HG03097 (cell line): ENCODE measurements around the gene ATP2B2.

Source experiments
- ATAC-seq: cut with Tn5 transposase; IDR thresholded peaks from one replicate; pipeline ENCODE4 v1.9.1; 2021; ENCODE audit not compliant: unreplicated experiment, low FRiP score

ATP2B2 gene

GRCh38 chr3:10455545-10455914 is 49.9 kb downstream of the ATP2B2 start:
- no peak for ATAC-seq

GRCh38 chr3:10454907-10455544 is 50.4 kb downstream of the ATP2B2 start:
- no peak for ATAC-seq

DNA sequence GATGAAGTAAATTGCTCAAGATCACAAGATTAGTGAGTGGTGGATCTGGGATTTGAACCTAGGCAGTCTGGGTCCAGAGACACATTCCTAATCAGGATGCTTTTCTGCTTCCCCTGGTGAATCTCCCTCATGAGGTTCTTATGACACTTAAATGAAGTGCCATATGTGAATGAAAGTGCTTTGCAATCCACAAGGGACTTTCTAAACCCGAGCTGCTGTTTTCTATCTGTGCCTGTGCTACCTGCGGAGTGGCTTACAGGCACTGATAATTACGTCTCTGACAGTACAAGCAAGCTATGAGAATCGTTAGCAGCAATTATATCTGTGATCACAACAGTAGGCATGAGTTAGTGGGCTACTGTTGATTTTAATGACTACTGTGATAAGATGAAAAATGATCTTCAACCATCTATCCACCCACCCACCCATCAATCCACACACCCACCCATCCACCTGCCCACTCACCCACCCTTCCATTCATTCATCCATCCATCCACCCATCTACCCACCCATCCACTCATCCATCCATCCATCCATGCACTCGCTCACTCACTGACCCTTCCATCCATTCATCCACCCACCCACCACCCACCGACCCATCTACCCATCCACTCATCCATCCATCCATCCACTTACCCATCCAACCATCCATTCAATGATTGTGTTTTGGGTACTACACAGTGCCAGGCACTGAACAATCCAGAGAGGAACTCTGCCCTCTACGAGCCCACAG is 51.8 kb downstream of the ATP2B2 start:
- no peak for ATAC-seq

DNA sequence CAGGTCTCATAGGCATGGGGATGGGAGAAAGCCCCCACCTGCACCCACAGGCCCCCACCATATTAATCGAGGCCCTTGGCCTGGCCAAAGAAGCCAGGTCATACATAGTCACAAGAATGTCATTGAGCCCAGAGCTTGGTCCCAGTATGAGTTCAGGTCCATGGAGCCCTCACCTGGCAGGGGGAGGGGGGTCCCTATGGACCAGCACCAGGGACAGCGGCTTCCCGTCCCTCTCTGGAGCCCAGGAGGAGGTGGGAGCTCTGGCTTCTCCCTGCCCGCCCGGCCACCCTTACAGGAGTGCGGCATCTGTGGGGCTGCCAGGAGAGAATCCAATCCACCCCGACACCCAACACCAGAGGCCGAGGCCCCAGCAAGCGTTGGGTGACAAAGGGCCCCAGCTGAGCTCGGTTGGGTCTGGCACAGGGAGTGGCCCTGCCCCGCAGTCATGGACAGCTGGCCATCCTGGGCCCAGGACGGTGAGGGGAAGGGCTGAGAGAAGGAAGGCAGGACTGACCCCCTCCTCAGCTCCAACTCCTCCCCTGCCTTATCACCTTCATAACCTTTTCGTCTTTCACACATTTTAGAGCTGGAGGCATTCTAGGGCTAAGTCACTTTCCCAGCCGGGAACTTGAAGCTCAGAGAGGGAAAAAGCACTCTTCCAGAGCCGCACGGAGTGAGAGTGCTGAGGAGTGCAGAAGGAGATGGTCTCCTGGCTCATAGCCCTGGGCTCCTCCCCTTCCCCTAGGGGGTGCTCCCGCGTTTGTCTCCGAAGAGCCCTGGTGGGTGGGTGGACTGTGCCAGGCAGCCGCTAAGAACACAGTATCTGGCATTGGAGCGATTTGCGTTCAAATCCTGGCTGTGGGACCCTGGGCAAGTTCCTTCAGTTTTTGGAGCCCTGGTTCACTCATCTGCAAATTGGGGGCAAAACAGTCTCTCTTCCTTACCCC is 54.6 kb downstream of the ATP2B2 start:
- no peak for ATAC-seq

GRCh38 chr3:10449436-10449835 is 56.0 kb downstream of the ATP2B2 start:
- ATAC-seq = no peak

GRCh38 chr3:10448544-10448943 is 56.8 kb downstream of the ATP2B2 start:
- no peak for ATAC-seq

DNA sequence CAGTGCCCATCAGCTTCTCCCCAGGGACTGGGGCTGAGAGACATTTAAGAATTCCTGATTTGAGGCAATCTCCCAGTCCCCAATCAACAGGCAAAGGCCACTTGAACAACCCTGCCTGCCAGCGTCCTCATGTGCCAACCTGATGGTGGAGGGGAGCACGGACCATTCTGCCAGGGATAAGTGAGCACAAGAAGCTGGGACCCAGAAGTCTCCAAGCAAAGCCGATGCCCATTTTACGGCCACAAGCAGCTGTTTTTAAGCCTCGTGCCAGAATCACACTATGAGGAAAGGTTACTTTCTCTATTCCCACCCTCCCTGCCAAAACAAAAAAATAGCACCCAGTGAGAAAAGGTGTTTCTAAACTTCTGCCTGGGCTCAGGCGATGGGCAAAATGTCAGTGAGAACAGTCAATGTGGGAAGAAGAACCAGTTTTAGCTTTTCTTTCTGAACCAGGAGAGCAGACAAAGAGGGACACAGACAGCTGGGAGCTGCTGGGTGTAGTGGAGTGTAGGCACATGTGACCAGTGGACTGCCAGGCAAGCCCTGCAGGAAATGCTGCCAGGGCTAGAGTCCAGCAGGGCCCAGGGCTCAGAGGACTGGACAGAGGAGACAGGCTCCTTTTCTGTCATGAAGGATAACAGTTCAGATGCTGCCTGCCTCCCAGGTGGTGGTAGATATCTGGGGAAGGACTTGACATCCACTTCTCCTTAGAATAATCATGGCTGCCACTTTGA is 57.7 kb downstream of the ATP2B2 start:
- no peak for ATAC-seq

DNA sequence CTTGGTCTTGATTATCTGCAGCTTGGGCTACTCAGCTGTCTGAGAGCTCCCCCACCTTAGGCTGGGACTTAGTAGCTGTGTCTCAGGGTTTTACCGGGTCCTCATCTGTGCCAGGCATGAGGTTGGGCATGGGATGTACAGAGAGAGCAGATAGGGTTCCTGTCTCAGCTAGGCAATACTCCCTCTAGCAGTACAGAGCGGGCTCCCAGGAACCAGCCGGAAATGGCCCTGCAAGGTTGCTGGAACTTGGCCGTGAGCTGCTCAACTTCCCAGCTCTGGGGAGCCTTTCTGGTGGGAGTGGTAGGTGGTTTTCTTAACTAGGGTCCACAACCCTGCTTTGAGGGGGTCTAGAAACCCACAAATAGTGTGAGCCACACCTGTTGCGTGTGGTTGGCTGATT is 58.3 kb downstream of the ATP2B2 start:
- no peak for ATAC-seq

DNA sequence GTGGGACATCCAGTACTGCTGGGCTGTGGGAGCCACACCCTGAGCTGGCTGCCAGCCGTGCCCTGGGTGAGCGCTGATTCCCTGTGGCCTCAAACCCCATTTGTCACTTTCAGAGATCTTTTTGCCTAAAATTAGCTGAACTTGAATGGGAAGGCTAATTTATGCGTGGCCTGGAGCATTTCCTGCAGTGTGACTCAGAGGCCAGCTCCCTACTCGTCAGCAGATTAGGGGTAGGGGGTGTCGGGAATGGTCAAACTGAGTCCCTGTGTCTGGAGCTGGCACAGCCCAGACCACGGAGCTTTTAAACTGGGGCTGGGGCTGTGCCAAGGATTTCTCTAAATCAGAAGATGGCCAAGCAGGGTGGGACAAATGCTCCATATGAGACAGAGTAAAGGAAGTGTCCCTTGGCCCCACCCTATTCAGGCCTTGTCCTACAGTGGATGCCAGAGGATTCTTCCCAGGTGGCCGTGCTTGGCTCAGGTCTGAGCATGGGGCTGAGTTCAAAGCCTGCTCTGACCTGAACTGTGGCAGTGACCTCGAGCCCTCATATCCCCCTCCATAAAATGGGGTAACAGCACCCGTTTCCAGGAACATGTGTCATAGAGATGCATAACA is 59.7 kb downstream of the ATP2B2 start:
- no peak for ATAC-seq

GRCh38 chr3:10444511-10444910 is 60.9 kb downstream of the ATP2B2 start:
- ATAC-seq = no peak

DNA sequence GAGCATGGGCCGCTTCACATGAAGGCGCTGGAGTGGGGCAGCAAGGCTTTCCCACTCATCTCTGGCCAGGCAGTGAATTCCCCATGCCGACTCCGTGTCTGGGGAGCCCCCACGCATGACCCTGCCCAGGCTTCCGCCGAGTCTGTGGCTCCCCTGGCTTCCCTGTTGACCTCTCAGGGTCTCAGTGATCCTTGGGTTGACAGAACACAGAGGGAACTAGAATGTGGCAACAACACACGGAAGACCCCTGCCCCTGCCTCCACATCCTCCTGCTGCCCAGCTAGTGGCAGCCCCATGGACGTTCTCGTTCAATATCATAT is 61.3 kb downstream of the ATP2B2 start:
- ATAC-seq = no peak

- ATAC-seq = no peak
These were observed 61.9 kb downstream of the ATP2B2 start for GRCh38 chr3:10443272-10444109.

GRCh38 chr3:10442151-10442795 is 63.1 kb downstream of the ATP2B2 start:
- ATAC-seq = no peak

- no peak for ATAC-seq
These were observed 64.7 kb downstream of the ATP2B2 start for GRCh38 chr3:10440684-10441083.

DNA sequence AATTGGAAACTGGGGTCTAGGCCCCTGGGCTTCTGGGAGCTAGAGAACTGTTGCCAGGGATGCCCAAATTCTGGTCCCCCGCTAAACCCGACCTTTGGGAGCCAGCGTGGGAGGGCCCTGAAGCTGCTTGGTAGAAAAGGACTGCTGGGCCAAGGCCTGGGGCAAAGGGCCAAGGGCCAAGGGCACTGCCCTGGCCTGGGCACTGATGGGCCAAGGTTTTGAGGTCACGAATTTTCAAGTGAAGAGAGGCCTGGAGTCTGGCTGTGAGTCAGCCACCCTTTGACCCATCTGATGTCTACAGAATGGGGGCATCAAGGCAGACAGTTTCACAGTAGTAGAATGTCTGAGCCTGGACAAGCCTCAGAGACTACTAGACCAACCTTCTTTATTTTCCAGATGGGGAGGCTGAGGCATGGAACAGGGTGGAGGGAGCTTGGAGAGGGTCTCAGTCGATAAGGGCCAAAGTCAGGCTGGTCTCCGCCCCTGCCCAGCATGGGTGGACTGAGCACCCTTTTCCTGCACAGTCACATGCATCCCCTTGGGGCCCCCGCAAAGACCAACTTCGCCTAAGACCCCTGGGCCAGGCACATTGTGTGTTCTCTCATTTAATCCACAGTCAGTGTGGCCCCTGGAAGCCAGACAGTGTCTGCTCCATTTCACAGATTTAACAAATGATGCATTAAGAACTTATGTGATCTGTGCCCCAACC is 66.3 kb downstream of the ATP2B2 start:
- ATAC-seq = no peak

DNA sequence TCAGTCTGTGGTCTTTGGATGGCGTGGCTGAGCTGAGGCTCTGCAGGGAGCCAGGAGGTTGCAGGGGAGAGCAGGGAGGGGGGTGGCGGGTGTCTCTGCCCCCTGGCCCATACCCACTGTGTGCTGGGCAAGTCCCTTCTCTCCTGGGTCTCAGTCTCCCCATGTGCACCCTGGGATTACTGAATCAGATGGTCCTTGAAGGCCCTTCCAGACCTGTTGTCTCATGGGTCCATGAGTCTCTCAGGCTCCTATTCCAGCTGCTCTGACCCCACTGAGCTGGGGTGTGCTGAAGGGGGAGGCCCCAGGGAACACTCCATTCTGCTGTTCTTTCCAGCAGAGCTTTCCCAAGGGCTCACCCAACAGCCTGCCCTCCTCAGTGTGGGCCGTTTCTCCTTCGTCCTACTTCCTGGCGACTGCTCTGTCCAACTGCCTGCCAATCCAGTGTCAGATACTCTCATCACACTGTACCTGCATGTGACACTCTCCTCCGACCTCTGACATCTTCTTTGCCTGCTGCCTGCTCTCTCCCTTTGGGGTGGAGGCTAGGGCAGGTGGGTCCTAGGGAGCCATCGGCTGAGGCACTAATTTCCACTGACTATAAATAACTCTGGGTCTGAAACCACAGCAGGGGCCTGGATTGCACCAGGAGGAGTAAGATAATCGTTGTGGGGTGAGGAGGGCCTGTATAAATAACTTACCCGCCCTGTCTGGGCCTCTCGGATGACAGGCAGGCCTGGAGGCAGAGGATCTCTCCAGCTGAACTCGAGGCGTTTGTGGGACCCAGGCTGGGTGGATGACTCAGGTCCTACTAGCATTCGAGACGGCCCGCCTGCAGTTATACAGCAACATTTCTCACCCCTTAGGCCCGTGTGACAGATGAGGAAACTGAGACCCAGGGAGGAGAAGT is 67.1 kb downstream of the ATP2B2 start:
- ATAC-seq = no peak

- no peak for ATAC-seq
These were observed 68.0 kb downstream of the ATP2B2 start for GRCh38 chr3:10437272-10437994.
